D341Med (cell line): ENCODE measurements around the gene LDB3.

Experiments
- DNase-seq: peaks from one replicate; pipeline ENCODE4 v3.0.0; 2012; ENCODE audit warnings: low spot score

LDB3 gene

GRCh38 chr10:86706401-86706841, 38.1 kb downstream of the LDB3 start:
- no peak for DNase-seq

GRCh38 chr10:86706977-86707376, 38.7 kb downstream of the LDB3 start:
- no peak for DNase-seq

- no peak for DNase-seq
These were observed 39.2 kb downstream of the LDB3 start for GRCh38 chr10:86707505-86707904.

- no peak for DNase-seq
These were observed 39.9 kb downstream of the LDB3 start for GRCh38 chr10:86708068-86708782.

- no peak for DNase-seq
These were observed 40.6 kb downstream of the LDB3 start for GRCh38 chr10:86708783-86709380.

- DNase-seq: no peak
These were observed 41.3 kb downstream of the LDB3 start for GRCh38 chr10:86709396-86710185.

- peak; percentile 89 for DNase-seq
These were observed 42.7 kb downstream of the LDB3 start for GRCh38 chr10:86710987-86711512.

- peak; percentile 72 for DNase-seq
These were observed 43.4 kb downstream of the LDB3 start for GRCh38 chr10:86711513-86712316.

GRCh38 chr10:86712317-86712707, 44.0 kb downstream of the LDB3 start:
- peak; percentile 38 for DNase-seq

GRCh38 chr10:86715156-86715795, 47.0 kb downstream of the LDB3 start:
- no peak for DNase-seq

- no peak for DNase-seq
These were observed 47.5 kb downstream of the LDB3 start for GRCh38 chr10:86715836-86716235.

- DNase-seq: no peak
These were observed 48.2 kb downstream of the LDB3 start for GRCh38 chr10:86716466-86716865.

GRCh38 chr10:86718556-86718955, 50.2 kb downstream of the LDB3 start:
- DNase-seq: no peak

GRCh38 chr10:86721232-86721631, 52.9 kb downstream of the LDB3 start:
- DNase-seq: no peak

GRCh38 chr10:86723009-86723408, 54.7 kb downstream of the LDB3 start:
- no peak for DNase-seq

GRCh38 chr10:86724445-86724844, 56.1 kb downstream of the LDB3 start:
- DNase-seq: no peak

- DNase-seq: no peak
These were observed 57.8 kb downstream of the LDB3 start for GRCh38 chr10:86725980-86726676.

- DNase-seq: no peak
These were observed 58.3 kb downstream of the LDB3 start for GRCh38 chr10:86726677-86726999.

- no peak for DNase-seq
These were observed 59.2 kb downstream of the LDB3 start for GRCh38 chr10:86727470-86727869.

GRCh38 chr10:86728056-86728455, 59.7 kb downstream of the LDB3 start:
- DNase-seq: no peak

- DNase-seq: no peak
These were observed 61.4 kb downstream of the LDB3 start for GRCh38 chr10:86729677-86730076.
